ENCODE results near the gene PFKP. TPM values are rescaled to one million over a fixed set of nuclear protein-coding genes. Genes with fewer than 3 reads are reported as not detected.

Gene PFKP
- total RNA-seq, 1 donor from 2014 or later: 196 TPM

DNA sequence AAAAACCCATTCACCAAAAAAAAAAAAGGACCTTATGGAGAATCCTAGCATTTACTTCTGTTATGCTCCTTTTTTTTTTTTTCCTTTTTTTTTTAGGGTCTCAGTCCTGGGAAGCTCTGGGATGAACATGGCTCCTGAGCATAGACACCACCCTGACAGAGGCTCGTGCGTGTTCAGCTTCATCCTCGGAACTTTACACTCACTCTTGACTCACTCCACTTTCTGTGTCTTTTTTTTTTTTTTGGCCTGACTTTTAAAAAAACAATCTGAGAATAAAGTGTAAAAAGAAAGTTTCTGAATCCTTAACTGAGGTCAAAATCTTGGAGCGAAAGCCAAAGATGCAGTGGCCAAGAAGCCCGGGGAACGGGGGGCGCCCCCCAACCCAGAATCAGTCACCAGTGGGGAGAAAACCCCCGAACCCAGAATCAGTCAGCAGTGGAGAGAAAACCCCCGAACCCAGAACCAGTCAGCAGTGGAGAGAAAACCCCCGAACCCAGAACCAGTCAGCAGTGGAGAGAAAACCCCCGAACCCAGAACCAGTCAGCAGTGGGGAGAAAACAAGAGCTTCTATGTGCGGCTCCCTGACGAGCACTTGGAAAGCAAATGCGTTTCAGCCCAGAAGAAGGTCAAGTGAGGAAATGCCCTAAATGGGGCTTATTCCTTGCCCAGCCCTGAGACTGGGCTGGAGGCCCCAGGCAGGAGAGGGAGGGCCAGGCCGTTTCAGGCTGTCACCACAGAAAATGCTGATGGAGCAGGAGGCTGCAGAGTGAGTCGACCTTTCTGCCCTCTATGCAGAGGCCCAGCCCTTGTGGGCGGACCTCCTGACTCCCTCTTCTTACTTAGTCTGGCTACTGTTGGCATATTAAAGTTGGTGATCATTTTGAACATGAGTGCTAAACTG lies 19.0 kb upstream of the PFKP start:
- Histone ChIP-seq H3K27me3 (ENCODE audit: control insufficient read depth, insufficient read depth, low read length) (peaks cover 1% of the 10 kb centered on the region), H3K36me3 (ENCODE audit: control insufficient read depth, insufficient read depth, low read length) (no peaks in the 10 kb centered on the region), H3K4me3 (ENCODE audit: low read depth, low read length) (no peak overlapping the region)
- TF ChIP-seq, protein P1, sequence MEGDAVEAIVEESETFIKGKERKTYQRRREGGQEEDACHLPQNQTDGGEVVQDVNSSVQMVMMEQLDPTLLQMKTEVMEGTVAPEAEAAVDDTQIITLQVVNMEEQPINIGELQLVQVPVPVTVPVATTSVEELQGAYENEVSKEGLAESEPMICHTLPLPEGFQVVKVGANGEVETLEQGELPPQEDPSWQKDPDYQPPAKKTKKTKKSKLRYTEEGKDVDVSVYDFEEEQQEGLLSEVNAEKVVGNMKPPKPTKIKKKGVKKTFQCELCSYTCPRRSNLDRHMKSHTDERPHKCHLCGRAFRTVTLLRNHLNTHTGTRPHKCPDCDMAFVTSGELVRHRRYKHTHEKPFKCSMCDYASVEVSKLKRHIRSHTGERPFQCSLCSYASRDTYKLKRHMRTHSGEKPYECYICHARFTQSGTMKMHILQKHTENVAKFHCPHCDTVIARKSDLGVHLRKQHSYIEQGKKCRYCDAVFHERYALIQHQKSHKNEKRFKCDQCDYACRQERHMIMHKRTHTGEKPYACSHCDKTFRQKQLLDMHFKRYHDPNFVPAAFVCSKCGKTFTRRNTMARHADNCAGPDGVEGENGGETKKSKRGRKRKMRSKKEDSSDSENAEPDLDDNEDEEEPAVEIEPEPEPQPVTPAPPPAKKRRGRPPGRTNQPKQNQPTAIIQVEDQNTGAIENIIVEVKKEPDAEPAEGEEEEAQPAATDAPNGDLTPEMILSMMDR (IDR thresholded peaks at IDR 0.05; ENCODE audit: insufficient read depth, low read length, severe bottlenecking): no peak
- DNase-seq (ENCODE audit: low read depth): no peak
- FAIRE-seq: no peak

- TF ChIP-seq, protein P1 (IDR thresholded peaks at IDR 0.05; ENCODE audit: insufficient read depth, low read length, severe bottlenecking): no peak
- peaks cover under 1% of the 10 kb centered on the region for H3K27me3 ChIP-seq (ENCODE audit: control insufficient read depth, insufficient read depth, low read length)
- FAIRE-seq: no peak
- no peak overlapping the region for H3K4me3 ChIP-seq (ENCODE audit: low read depth, low read length)
- H3K36me3 ChIP-seq (ENCODE audit: control insufficient read depth, insufficient read depth, low read length): no peaks in the 10 kb centered on the region
- DNase-seq (ENCODE audit: low read depth): no peak
Observed at GRCh38 chr10:3051692-3052091, 15.7 kb upstream of the PFKP start.

DNA sequence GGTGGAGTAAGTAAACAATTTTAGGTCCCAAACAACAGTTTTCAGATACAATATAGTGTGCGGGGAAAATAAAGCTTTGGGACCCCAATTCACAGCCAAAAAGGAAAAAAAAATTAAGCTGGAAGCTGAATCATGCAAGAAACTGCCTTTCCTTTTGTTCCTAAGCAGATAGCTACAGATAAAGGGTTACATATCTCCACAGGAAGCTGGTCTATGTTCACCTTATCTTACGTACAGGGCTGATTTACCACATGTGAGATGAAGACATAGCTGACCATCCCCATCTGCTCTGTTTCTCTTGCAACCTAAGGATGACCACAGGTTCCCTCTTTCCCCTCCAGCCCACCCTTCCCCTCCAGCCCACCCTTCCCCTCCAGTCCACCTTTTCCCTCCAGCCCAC lies 14.2 kb upstream of the PFKP start:
- no peaks in the 10 kb centered on the region for H3K27me3 ChIP-seq (ENCODE audit: control insufficient read depth, insufficient read depth, low read length)
- TF ChIP-seq, protein P1 (IDR thresholded peaks at IDR 0.05; ENCODE audit: insufficient read depth, low read length, severe bottlenecking): no peak
- no peaks in the 10 kb centered on the region for H3K36me3 ChIP-seq (ENCODE audit: control insufficient read depth, insufficient read depth, low read length)
- no peak overlapping the region for H3K4me3 ChIP-seq (ENCODE audit: low read depth, low read length)
- no peak for FAIRE-seq
- no peak for DNase-seq (ENCODE audit: low read depth)

GRCh38 chr10:3054183-3054850 lies 13.0 kb upstream of the PFKP start:
- Histone ChIP-seq H3K27me3 (ENCODE audit: control insufficient read depth, insufficient read depth, low read length) (no peaks in the 10 kb centered on the region), H3K4me3 (ENCODE audit: low read depth, low read length) (no peak overlapping the region), H3K36me3 (ENCODE audit: control insufficient read depth, insufficient read depth, low read length) (no peaks in the 10 kb centered on the region)
- TF ChIP-seq, protein P1 (IDR thresholded peaks at IDR 0.05; ENCODE audit: insufficient read depth, low read length, severe bottlenecking): no peak
- FAIRE-seq (no peak), DNase-seq (ENCODE audit: low read depth) (no peak)

DNA sequence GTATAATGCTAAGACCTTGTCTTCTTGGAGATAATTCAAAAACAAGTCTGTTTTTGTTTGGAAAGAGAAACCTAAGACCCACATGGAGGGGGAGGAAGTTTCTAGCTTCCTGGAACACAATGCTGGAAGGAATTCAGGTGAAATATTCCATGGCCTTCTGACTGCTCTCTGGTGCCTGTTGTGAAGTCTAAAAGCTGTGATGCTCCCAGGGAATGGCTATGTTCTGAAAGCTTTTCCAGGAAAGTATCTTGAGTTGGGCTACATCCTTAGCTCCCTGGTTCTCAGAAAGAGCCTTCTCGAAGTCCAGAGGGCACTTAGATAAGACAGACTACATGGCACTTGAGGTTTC lies 12.5 kb upstream of the PFKP start:
- H3K36me3 ChIP-seq (ENCODE audit: control insufficient read depth, insufficient read depth, low read length): no peaks in the 10 kb centered on the region
- TF ChIP-seq, protein P1 (IDR thresholded peaks at IDR 0.05; ENCODE audit: insufficient read depth, low read length, severe bottlenecking): no peak
- FAIRE-seq: no peak
- no peak for DNase-seq (ENCODE audit: low read depth)
- H3K27me3 ChIP-seq (ENCODE audit: control insufficient read depth, insufficient read depth, low read length): no peaks in the 10 kb centered on the region
- H3K4me3 ChIP-seq (ENCODE audit: low read depth, low read length): no peak overlapping the region
